Hepatocyte (in vitro differentiated cells): ENCODE results near the gene FGF12.

Experiments
- CTCF ChIP-seq: fragments of 200-600 bp; sonication (generic); IDR thresholded peaks from 2 replicates; pipeline ENCODE4 v1.5.1; 2016; ENCODE audit warnings: antibody characterized with exemption, mild to moderate bottlenecking; ENCODE audit not compliant: poor library complexity
- EZH2 ChIP-seq: fragments of 200-600 bp; sonication (generic); IDR thresholded peaks from 2 replicates; pipeline ENCODE4 v1.6.1; 2016; ENCODE audit warnings: antibody characterized with exemption, mild to moderate bottlenecking, borderline replicate concordance

GRCh38 chr3:192171213-192171612 is 556.1 kb downstream of the FGF12 start:
- TF ChIP-seq EZH2, result no peak
- no peak for TF ChIP-seq CTCF
